Measurements from ENCODE around the gene COX8A. TPM values are rescaled to one million over a fixed set of nuclear protein-coding genes. Genes with fewer than 3 reads are reported as not detected.

COX8A gene, protein sequence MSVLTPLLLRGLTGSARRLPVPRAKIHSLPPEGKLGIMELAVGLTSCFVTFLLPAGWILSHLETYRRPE
- total RNA-seq (100 to 1,000 TPM in 4 of 6 donors, 10 to 100 TPM in 2; 79.8 to 135 (median 118) TPM), polyA plus RNA-seq (100 to 1,000 TPM; 351 to 441 TPM)

DNA sequence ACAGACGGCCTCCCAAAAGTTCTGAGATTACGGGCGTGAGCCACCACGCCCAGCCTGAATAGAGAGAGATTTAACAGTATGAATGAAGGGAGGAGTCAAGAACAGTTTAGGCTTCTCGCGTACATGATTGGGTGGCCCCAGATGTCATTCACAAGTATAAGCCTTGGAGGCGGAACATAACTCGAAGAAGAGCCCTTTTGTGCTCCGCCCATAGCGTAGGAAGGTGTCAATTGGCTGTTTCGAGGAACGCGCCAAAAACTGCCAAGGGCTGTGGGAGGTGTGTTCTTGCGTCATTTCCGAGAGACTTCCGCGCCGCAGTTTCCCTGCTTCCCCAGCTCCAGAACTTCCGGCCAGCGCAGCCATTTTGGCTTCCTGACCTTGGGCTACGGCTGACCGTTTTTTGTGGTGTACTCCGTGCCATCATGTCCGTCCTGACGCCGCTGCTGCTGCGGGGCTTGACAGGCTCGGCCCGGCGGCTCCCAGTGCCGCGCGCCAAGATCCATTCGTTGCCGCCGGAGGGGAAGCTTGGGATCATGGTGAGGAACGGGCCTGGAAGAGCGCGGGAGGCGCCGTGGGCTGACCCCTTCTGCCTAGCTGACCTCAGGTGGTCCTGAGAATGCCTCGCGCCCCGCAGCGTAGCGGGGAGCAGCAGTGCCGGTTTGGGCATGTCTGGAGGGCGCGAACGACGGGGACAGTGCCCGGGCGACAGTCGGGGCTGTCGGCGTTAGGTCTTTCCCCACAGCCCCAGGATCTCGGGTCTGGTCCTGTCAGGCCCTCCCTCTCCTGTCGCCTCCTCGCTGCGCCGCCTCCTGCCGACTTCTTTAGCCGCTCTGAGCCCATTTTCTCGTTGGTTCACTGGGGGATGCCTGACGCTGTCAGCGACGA, at the start of gene COX8A:
Gene COX8A (plus strand): TSS at position 362 of the 885 bp plus-strand sequence. CDS start 61 bp downstream, at position 423.
- Histone ChIP-seq H3K4me3 (peak within 1 kb of the TSS; percentile 77 to 98 (median 92)), H3K36me3 (no peaks in the 10 kb centered on the region), H3K27ac (peak within 1 kb of the TSS; percentile 88 to 93 (median 92)), H3K4me1 (peaks cover 0 to 13% (median 11%) of the 10 kb centered on the region in 3 donors), H3K9me3 (no peaks in the 10 kb centered on the region), H3K27me3 (no peaks in the 10 kb centered on the region)
- 0% methylated on average over 67 of the region's 67 CpGs for WGBS, 2 donors
- TF ChIP-seq, protein P1, sequence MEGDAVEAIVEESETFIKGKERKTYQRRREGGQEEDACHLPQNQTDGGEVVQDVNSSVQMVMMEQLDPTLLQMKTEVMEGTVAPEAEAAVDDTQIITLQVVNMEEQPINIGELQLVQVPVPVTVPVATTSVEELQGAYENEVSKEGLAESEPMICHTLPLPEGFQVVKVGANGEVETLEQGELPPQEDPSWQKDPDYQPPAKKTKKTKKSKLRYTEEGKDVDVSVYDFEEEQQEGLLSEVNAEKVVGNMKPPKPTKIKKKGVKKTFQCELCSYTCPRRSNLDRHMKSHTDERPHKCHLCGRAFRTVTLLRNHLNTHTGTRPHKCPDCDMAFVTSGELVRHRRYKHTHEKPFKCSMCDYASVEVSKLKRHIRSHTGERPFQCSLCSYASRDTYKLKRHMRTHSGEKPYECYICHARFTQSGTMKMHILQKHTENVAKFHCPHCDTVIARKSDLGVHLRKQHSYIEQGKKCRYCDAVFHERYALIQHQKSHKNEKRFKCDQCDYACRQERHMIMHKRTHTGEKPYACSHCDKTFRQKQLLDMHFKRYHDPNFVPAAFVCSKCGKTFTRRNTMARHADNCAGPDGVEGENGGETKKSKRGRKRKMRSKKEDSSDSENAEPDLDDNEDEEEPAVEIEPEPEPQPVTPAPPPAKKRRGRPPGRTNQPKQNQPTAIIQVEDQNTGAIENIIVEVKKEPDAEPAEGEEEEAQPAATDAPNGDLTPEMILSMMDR (IDR thresholded peaks at IDR 0.05), result no peak
- intact Hi-C loops (cut with DNase I), result no loop called here
- ATAC-seq, result peak; percentile 96 to 98 (median 96)
- DNase-seq, result peak; percentile 91 to 99 (median 98)
- peak; percentile 84 for FAIRE-seq

DNA sequence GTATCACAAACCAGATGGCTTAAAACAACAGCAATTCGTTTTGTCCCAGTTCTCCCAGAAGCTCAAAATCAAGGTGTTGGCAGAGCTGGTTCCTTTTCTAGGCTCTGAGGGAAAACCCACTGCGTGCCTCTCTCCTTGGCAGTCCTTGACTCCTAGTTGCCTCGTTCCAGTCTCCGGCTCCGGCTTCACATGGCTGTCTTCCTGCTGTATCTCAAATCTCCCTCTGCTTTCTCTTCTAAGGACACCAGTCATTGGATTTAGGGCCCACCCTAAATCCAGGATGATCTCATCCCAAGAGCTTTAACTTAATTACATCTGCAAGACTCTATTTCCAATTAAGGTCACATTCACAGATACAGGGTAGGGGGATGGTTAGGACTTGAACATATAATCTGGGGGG, 44.8 kb upstream of the COX8A start:
- Histone ChIP-seq H3K36me3 (no peaks in the 10 kb centered on the region), H3K4me1 (no peaks in the 10 kb centered on the region), H3K4me3 (no peak overlapping the region), H3K27me3 (no peaks in the 10 kb centered on the region), H3K9me3 (no peaks in the 10 kb centered on the region), H3K27ac (no peak overlapping the region)
- FAIRE-seq (no peak), DNase-seq (no peak), ATAC-seq (no peak)
- TF ChIP-seq, protein P1 (IDR thresholded peaks at IDR 0.05), result no peak
- intact Hi-C loops (cut with DNase I), result no loop called here
- 86 to 87% methylated on average over 5 of the region's 5 CpGs for WGBS, 2 donors

DNA sequence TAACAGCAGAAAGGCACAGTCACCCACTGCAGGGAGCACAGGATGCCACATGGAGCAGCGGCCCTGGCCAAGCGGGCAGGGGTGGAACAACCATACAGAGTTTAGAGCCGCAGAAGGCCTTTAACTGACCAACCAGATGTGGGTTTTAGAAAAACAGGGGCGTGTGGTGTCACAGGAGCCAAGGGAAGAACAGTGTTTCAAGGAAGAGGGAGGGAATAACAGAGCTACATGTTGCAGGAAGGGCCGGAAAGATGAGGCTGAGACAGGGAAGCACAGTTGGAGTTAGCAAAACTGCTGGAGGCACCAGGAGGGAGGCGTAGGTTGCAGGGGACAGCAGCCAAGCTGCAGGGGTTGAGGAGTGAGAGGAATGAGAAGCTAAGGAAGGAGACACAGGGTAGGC, 43.4 kb upstream of the COX8A start:
- 78 to 85% methylated on average over 6 of the region's 6 CpGs for WGBS, 2 donors
- FAIRE-seq (no peak), DNase-seq (no peak), ATAC-seq (no peak)
- TF ChIP-seq, protein P1 (IDR thresholded peaks at IDR 0.05), result no peak
- intact Hi-C loops (cut with DNase I), result no loop called here
- no peaks in the 10 kb centered on the region for H3K27me3 ChIP-seq
- no peak overlapping the region for H3K4me3 ChIP-seq
- no peaks in the 10 kb centered on the region for H3K9me3 ChIP-seq
- no peaks in the 10 kb centered on the region for H3K4me1 ChIP-seq
- no peak overlapping the region for H3K27ac ChIP-seq
- no peaks in the 10 kb centered on the region for H3K36me3 ChIP-seq

DNA sequence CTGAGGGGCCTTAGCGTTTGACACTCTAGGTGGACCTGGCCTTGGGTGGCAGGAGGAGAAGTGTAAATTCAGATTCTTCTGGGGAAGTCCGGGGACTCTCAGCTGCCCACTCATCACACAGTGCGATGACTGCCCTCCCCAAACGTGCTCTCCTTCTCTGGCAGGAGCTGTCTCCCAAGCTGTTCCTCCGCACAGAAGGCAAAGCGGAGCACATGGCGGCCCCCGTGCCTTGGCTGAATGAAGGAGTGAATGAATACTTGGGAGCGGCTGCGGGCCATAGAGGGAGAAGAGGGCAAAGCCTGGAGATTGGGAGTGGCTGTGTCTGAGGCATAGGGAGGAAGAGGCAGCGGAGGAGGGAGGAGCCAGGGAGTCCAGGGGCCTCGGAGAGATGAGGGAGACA, 42.5 kb upstream of the COX8A start:
- ATAC-seq, result no peak
- Histone ChIP-seq H3K36me3 (no peaks in the 10 kb centered on the region), H3K4me1 (no peaks in the 10 kb centered on the region), H3K27me3 (no peaks in the 10 kb centered on the region), H3K4me3 (no peak overlapping the region), H3K27ac (no peak overlapping the region), H3K9me3 (no peaks in the 10 kb centered on the region)
- WGBS, 2 donors, result 82 to 88% methylated on average over 12 of the region's 12 CpGs
- intact Hi-C loops (cut with DNase I), result no loop called here
- DNase-seq, result no peak
- no peak for FAIRE-seq
- TF ChIP-seq, protein P1 (IDR thresholded peaks at IDR 0.05), result no peak

DNA sequence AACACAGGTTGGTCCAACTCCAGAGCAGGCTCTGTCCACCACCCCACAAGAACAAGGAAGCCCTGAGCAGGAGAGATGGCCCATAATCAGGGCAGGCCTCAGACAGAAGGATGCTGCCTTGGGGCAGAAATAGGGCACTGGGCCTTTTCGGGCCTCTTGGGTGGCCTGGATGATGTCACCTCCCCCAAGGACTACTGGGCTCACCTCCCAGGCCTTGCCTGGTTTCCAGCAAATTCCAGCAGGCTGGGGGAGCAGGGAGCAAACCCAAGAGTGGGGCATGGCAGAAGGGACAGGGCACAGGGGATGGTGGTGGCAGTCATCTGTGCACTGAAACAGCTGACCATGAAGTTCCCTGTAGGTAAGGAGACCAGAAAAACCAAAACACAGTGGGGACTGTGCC, 41.0 kb upstream of the COX8A start:
- Histone ChIP-seq H3K9me3 (no peaks in the 10 kb centered on the region), H3K4me1 (peaks cover 0 to 3% (median 0%) of the 10 kb centered on the region in 3 donors), H3K36me3 (no peaks in the 10 kb centered on the region), H3K27ac (no peak overlapping the region), H3K4me3 (no peak overlapping the region), H3K27me3 (no peaks in the 10 kb centered on the region)
- FAIRE-seq (no peak), DNase-seq (no peak), ATAC-seq (no peak)
- TF ChIP-seq, protein P1 (IDR thresholded peaks at IDR 0.05), result no peak
- intact Hi-C loops (cut with DNase I), result no loop called here
- 55 to 79% methylated on average over 1 of the region's 1 CpG for WGBS, 2 donors
